Psoas muscle (tissue), 8 donors: Measurements from ENCODE around the gene VWA3B. TPM values are rescaled to one million over a fixed set of nuclear protein-coding genes. Genes with fewer than 3 reads are reported as not detected.

Source experiments
- ATAC-seq, 4 donors: fragments of 200-7000 bp; cut with Tn5 transposase; one replicate each; pipeline ENCODE4 v1.9.1; 2020; ENCODE audit warnings: moderate library complexity in 3 of 4, mild to moderate bottlenecking in 2 of 4
- DNase-seq, 2 donors: peaks; one replicate each; pipeline ENCODE4 v3.0.0-alpha.2; 2020
- H3K27ac ChIP-seq: fragments of 200-600 bp; one replicate; pipeline ENCODE4 v1.8.0; 2022
- H3K27me3 ChIP-seq, 3 donors: fragments of 200-600 bp in 1 of 3; one replicate each; pipeline versions ENCODE4 v1.6.1 to v1.8.0; 2013 to 2022; ENCODE audit warnings: low read length in 2 of 3, mild to moderate bottlenecking in 2 of 3, moderate library complexity in 1 of 3; ENCODE audit not compliant: insufficient read depth in 3 of 3
- H3K36me3 ChIP-seq, 2 donors: fragments of 200-600 bp in 1 of 2; one replicate each; pipeline versions ENCODE4 v1.6.1 to v1.8.0; 2013 to 2022; ENCODE audit warnings: low read depth in 1 of 2, mild to moderate bottlenecking in 1 of 2, moderate library complexity in 1 of 2; ENCODE audit not compliant: insufficient read depth in 1 of 2
- H3K4me1 ChIP-seq: fragments of 200-600 bp; one replicate; pipeline ENCODE4 v1.8.0; 2022
- H3K4me3 ChIP-seq: fragments of 200-600 bp; one replicate; pipeline ENCODE4 v1.8.0; 2022; ENCODE audit warnings: mild to moderate bottlenecking
- H3K9me3 ChIP-seq: fragments of 200-600 bp; one replicate; pipeline ENCODE4 v1.8.0; 2022
- CTCF ChIP-seq: fragments of 200-600 bp; IDR thresholded peaks from one replicate; pipeline ENCODE4 v1.8.0; 2022; ENCODE audit warnings: antibody characterized with exemption
- WGBS, 3 donors: extraction: QIAGEN DNeasy Blood & Tissue Kit; methylation state at CpG; one replicate each; pipeline versions ENCODE4 v1.1.6 to v1.1.7; 2013; 5-methylcytosine and 5-hydroxymethylcytosine counted together
- intact Hi-C, 2 donors: fragments of 100-400 bp; cut with DNase I; formaldehyde crosslinking; loops; one replicate each; pipeline versions ENCODE4 v1.11.0 to v1.14.2; 2022
- polyA plus RNA-seq, 3 donors: library from polyadenylated mRNA; stranded (reverse); fragments of 200-250 nt; gene quantifications; one replicate each; pipeline ENCODE4 v1.2.3, GENCODE V29; 2013
- total RNA-seq, 4 donors: library from RNA; stranded (reverse); fragmentation: NEBNext Ultra II Directional in 2 of 4; extraction: Animal tissue kit (Norgen Biotek cat#: 25700) in 2 of 4; gene quantifications; one replicate each; pipeline versions ENCODE4 v1.2.1 to v1.2.4, GENCODE V29; 2021 to 2023
- donor health status: healthy with polysubstance abuse.
- donor health status: DM: no; HTN: no; CAD: no; lungs with moderate emphysema.
- donor health status: Bipolar disorder and iron deficiency.
- donor health status: healthy.
- donor health status: DM: yes; HTN: yes; CAD: no.
- donor health status: DM: no; HTN: no; CAD: no.
- donor health status: DM: no; HTN: no; CAD: no.
- donor health status: DM: yes; HTN: yes; CAD: no.

VWA3B gene
- total and polyA plus RNA-seq, 7 donors, result 0.01 to 0.24 (median 0.21) TPM; not detected in 3

- Histone ChIP-seq H3K4me1 (no peaks in the 10 kb centered on the region), H3K27ac (no peak overlapping the region), H3K36me3 (no peaks in the 10 kb centered on the region), H3K9me3 (no peaks in the 10 kb centered on the region), H3K27me3 (peaks cover 0 to 2% (median 0%) of the 10 kb centered on the region in 3 donors), H3K4me3 (no peak overlapping the region)
- TF ChIP-seq CTCF, result no peak
- ATAC-seq (no peak), DNase-seq (no peak)
- intact Hi-C loops, result no loop called here
- 77 to 87% (median 80%) methylated on average over 11 of the region's 11 CpGs for WGBS, 3 donors
Measured at GRCh38 chr2:98309580-98309979, 222.6 kb downstream of the VWA3B start.

- 62 to 66% (median 65%) methylated on average over 4 of the region's 4 CpGs for WGBS, 3 donors
- DNase-seq, result no peak
- Histone ChIP-seq H3K9me3 (no peaks in the 10 kb centered on the region), H3K4me3 (no peak overlapping the region), H3K27ac (no peak overlapping the region), H3K36me3 (no peaks in the 10 kb centered on the region), H3K27me3 (peaks cover 0 to 2% (median 0%) of the 10 kb centered on the region in 3 donors), H3K4me1 (no peaks in the 10 kb centered on the region)
- no peak for ATAC-seq
- intact Hi-C loops, result no loop called here
- TF ChIP-seq CTCF, result no peak
Measured at GRCh38 chr2:98310010-98310409, 223.0 kb downstream of the VWA3B start.

- H3K9me3 ChIP-seq, result no peaks in the 10 kb centered on the region
- intact Hi-C loops, result no loop called here
- WGBS, 3 donors, result 74 to 77% (median 74%) methylated on average over 3 of the region's 3 CpGs
- DNase-seq (no peak), ATAC-seq (no peak)
- peaks cover 0 to 2% (median 0%) of the 10 kb centered on the region in 3 donors for H3K27me3 ChIP-seq
- no peak for TF ChIP-seq CTCF
- H3K36me3 ChIP-seq, result no peaks in the 10 kb centered on the region
- no peaks in the 10 kb centered on the region for H3K4me1 ChIP-seq
- no peak overlapping the region for H3K4me3 ChIP-seq
- H3K27ac ChIP-seq, result no peak overlapping the region
Measured at GRCh38 chr2:98311090-98311489, 224.1 kb downstream of the VWA3B start.

GRCh38 chr2:98311771-98312545 lies 225.0 kb downstream of the VWA3B start:
- H3K27ac ChIP-seq, result no peak overlapping the region
- H3K27me3 ChIP-seq, result peaks cover 0 to 2% (median 0%) of the 10 kb centered on the region in 3 donors
- DNase-seq (no peak), ATAC-seq (no peak)
- intact Hi-C loops, result no loop called here
- no peak overlapping the region for H3K4me3 ChIP-seq
- WGBS, 3 donors, result 74 to 82% (median 79%) methylated on average over 31 to 33 of the region's 33 CpGs
- H3K4me1 ChIP-seq, result no peaks in the 10 kb centered on the region
- TF ChIP-seq CTCF, result no peak
- H3K9me3 ChIP-seq, result no peaks in the 10 kb centered on the region
- H3K36me3 ChIP-seq, result no peaks in the 10 kb centered on the region
